Heart left ventricle (tissue), 13 donors: ENCODE results near the gene CCDC71L.

Experiments used
- CTCF ChIP-seq, 12 donors: fragments of 200-600 bp; sonication (generic) in 4 of 12; IDR thresholded peaks; one replicate each; pipeline versions ENCODE4 v1.5.0 to v1.8.0; 2018 to 2022; ENCODE audit warnings: antibody characterized with exemption in 12 of 12, mild to moderate bottlenecking in 5 of 12
- POLR2A ChIP-seq, 2 donors: fragments of 450-650 bp; IDR thresholded peaks; one replicate each; pipeline ENCODE4 v1.6.1; 2017; ENCODE audit warnings: antibody characterized with exemption in 2 of 2, mild to moderate bottlenecking in 2 of 2, moderate library complexity in 2 of 2
- donor health status: ischemic (EF 13 %, LVEDD 7.1; RV severe dilation, severe dysfunction).
- donor health status: DM: no; HTN: yes; CAD: no.
- donor health status: DM: no; HTN: no; CAD: no.
- donor health status: ischemic (EF 25% LVEDD 6.9; RV normal size, moderate dysfunction).
- donor health status: ischemic (EF 25% LVEDD 5.7; RV mildly dilated, moderate dysfunction).
- donor health status: ischemic (EF 35%, LVEDD 5.7; RV mildly dilated, moderate dysfunction).
- donor health status: nonischemic (EF 11% LVEDD 7.7; RV severe dilation, severe dysfunction).
- donor health status: DM: yes; HTN: yes; CAD: no.
- donor health status: PGD.
- donor health status: ischemic (EF 29% LVEDD 5.4; RV normal size, mild dysfunction).
- donor health status: nonischemic (EF 23%, LVEDD 6.1; RV moderate dilation, normal function).

GRCh38 chr7:106692450-106693051, 31.6 kb upstream of the CCDC71L start:
- TF ChIP-seq CTCF (IDR thresholded peaks at IDR 0.05) (no peak), POLR2A (IDR thresholded peaks at IDR 0.05) (no peak)
